Urinary bladder (tissue), 2 donors: ENCODE results near the gene CHRNA10. TPM values are rescaled to one million over a fixed set of nuclear protein-coding genes. Genes with fewer than 3 reads are reported as not detected.

Experiments
- polyA plus RNA-seq: library from polyadenylated mRNA; stranded (reverse); fragments of 200-250 nt; gene quantifications from one replicate; pipeline ENCODE4 v1.2.3, GENCODE V29; 2013
- small RNA-seq: library from RNA; depleted of rRNA; stranded (forward); fragments of <200 nt; gene quantifications from one replicate; pipeline ENCODE3, GENCODE V24; 2014
- total RNA-seq: library from RNA; depleted of rRNA; stranded (reverse); fragments of >200 nt; gene quantifications from one replicate; pipeline ENCODE4 v1.2.3, GENCODE V29; 2014
- donor health status: healthy.

CHRNA10 gene
- total and polyA plus RNA-seq, 2 donors = 0.48 to 0.68 TPM

Small RNA genes lying within 50 kb of the gene (small RNA-seq; reads per million reads assigned to genes)
- gene RF00019 (not detected), gene RNU6-1143P (not detected)

Other genes with a start within 250 kb of the CHRNA10 start
- gene ART5, start 29.4 kb downstream of the CHRNA10 start, total RNA-seq = not detected
- gene ART5, start 29.4 kb downstream of the CHRNA10 start, polyA plus RNA-seq = 0.67 TPM
- not detected for gene ART1, start 26.3 kb downstream of the CHRNA10 start, total RNA-seq
- gene ART1, start 26.3 kb downstream of the CHRNA10 start, polyA plus RNA-seq = not detected
- gene NUP98, start 126.2 kb upstream of the CHRNA10 start, total RNA-seq = 105 TPM
- gene NUP98, start 126.2 kb upstream of the CHRNA10 start, polyA plus RNA-seq = 41.8 TPM
- 12.7 TPM for gene PGAP2, start 137.2 kb upstream of the CHRNA10 start, total RNA-seq
- gene PGAP2, start 137.2 kb upstream of the CHRNA10 start, polyA plus RNA-seq = 15.3 TPM
- gene RHOG, start 169.6 kb upstream of the CHRNA10 start, total RNA-seq = 4.9 TPM
- gene RHOG, start 169.6 kb upstream of the CHRNA10 start, polyA plus RNA-seq = 85.0 TPM
- 41.8 TPM for gene STIM1, start 184.3 kb upstream of the CHRNA10 start, total RNA-seq
- gene STIM1, start 184.3 kb upstream of the CHRNA10 start, polyA plus RNA-seq = 61.0 TPM